Activated naive CD8-positive, alpha-beta T cell (primary cell): ENCODE results near the gene SEPTIN8.

Experiments used
- H3K27ac Mint-ChIP-seq: one replicate; pipeline ENCODE4 v1.8.0; 2021; ENCODE audit warnings: mixed read lengths
- H3K27me3 Mint-ChIP-seq: one replicate; pipeline ENCODE4 v1.8.0; 2021; ENCODE audit warnings: mixed read lengths
- H3K36me3 Mint-ChIP-seq: one replicate; pipeline ENCODE4 v1.8.0; 2021; ENCODE audit warnings: mixed read lengths
- H3K4me1 Mint-ChIP-seq: one replicate; pipeline ENCODE4 v1.8.0; 2021; ENCODE audit warnings: low read depth, mixed read lengths
- H3K4me3 Mint-ChIP-seq: one replicate; pipeline ENCODE4 v1.8.0; 2021; ENCODE audit warnings: mild to moderate bottlenecking, mixed read lengths
- H3K9me3 Mint-ChIP-seq: one replicate; pipeline ENCODE4 v1.8.0; 2021; ENCODE audit warnings: low read depth, mixed read lengths

The SEPTIN8 gene

DNA sequence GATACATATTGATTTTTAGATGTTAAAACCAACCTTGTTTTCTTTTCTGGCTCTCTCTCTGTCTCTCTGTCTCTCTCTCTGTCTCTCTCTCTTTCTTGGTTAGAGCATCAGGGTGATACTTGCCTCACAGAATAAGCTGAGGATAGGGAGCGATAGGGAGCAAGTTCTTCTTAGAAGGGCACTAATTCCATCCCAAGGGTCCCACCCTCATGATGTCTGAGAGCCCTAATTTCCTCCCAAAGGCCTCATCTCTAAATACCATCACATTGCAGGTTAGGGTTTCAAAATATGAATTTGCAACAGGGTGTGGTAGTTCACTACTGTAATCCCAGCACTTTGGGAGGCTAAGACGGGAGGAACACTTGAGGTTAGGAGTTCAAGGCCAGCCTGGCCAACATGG lies 34.9 kb downstream of the SEPTIN8 start:
- Mint-ChIP-seq H3K27ac (no peak overlapping the region), H3K4me3 (no peak overlapping the region), H3K9me3 (no peaks in the 10 kb centered on the region), H3K4me1 (peaks cover 16% of the 10 kb centered on the region), H3K27me3 (no peaks in the 10 kb centered on the region), H3K36me3 (no peaks in the 10 kb centered on the region)

DNA sequence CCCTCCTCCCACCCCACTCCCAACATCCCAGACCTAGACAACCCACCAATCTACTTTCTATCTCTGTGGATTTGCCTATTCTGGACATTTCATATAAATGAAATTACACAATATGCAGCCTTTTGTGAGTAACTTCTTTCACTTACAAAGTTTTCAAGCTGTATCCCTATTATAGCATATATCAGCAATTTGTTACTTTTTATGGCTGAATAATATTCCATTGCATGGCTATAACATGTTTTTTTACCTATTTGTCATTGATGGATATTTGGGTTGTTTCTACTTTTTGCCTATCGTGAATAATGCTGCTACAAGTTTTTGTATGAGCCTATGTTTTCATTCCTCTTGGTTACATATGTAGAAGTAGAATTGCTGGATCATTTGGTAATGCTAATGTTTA lies 37.8 kb downstream of the SEPTIN8 start:
- no peaks in the 10 kb centered on the region for H3K27me3 Mint-ChIP-seq
- H3K4me1 Mint-ChIP-seq: peaks cover 31% of the 10 kb centered on the region
- no peaks in the 10 kb centered on the region for H3K9me3 Mint-ChIP-seq

DNA sequence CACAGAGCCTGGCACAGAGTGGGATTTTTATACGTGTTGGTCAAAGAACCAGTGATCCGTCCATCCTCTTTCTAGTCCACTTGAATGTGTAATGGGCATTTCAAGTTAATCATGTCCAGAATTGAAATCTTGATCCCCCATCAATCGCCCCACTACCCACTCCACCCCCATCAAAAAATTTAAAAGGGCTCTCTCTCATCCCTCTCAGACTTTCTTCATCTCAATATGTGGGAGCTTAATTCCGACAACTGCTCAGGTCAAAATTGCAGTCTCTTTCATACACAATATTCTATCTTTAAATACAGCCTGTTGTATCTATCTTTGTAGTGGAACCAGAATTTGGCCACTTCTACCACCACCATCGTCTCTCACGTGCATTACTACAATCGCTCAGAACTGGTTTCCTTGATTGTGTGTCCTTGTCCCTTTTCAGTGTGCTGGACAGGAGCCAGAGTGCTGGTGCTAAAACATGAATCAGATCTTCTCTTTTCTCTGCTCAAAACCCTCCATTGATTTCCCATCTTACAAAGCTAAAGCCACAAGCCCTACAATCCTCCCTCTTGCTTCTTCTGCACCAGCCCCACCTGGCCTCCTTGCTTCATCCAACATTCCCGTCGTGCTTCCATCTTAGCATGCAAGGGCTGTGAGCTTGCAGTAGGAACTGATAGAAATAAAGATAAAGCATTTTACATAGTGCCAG lies 38.9 kb downstream of the SEPTIN8 start:
- no peaks in the 10 kb centered on the region for H3K27me3 Mint-ChIP-seq
- H3K36me3 Mint-ChIP-seq: peaks cover 3% of the 10 kb centered on the region
- H3K4me1 Mint-ChIP-seq: peaks cover 37% of the 10 kb centered on the region
- peak overlapping the region; percentile 91 for H3K4me3 Mint-ChIP-seq
- H3K9me3 Mint-ChIP-seq: no peaks in the 10 kb centered on the region
- peak overlapping the region; percentile 79 for H3K27ac Mint-ChIP-seq

More for the DNA sequence above, 37.8 kb downstream of the SEPTIN8 start:
- no peaks in the 10 kb centered on the region for H3K36me3 Mint-ChIP-seq
- no peak overlapping the region for H3K27ac Mint-ChIP-seq
- H3K4me3 Mint-ChIP-seq: no peak overlapping the region

DNA sequence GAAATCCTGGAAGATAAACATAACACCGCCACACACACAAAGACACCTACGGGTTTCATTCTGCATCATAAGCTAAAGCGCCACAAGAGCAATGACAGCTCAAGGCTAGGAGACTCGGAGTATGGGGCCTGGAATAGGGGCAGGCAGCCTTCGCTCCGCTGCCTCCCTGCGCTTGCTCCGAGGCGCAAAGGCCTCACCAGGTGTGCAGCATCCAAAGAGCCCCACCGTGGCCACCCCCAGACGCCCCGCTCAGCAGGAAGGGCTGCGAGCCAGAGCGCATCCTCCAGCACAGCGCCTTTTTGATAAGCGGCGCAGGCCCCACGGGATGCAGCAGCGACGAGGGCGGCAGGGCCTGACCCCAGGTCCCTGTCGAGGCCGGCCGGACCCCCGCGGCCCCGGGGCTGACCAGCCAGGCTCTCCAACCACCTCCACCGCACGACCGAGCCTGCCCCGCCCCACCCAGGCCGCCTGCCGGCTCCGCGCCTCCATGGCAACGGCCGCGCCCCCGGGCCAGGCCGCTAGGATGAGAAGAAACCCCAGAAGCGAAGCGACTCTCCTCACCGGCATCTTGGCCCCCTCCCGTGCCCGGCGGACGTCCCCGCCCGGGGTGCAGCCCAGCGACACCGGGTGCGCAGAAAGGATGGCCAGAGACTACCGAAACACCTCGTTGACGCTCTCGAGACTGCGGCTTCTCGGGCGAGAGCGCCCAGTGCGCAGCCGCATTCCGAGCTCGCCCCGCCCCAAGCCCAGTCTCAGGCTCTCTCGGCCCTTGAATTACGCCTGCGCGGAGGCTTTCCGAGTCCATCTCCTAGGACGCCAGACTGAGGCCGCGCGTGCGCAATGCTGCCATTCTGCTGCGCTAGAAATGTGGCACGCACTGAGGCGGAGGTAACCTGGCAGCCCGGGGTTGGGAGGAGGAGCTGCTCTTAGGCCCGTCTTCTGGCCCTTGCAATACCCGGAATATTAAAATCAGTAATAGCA lies 39.9 kb downstream of the SEPTIN8 start, which contains the start of gene KIF3A:
Gene KIF3A (minus strand): TSS at position 694 of the 981 bp plus-strand sequence. CDS start 127 bp downstream, at position 567.
- Mint-ChIP-seq H3K36me3 (peaks cover 3% of the 10 kb centered on the region), H3K27me3 (no peaks in the 10 kb centered on the region), H3K4me3 (peak within 1 kb of the TSS; percentile 91), H3K27ac (peak within 1 kb of the TSS; percentile 79), H3K9me3 (no peaks in the 10 kb centered on the region), H3K4me1 (peaks cover 37% of the 10 kb centered on the region)

DNA sequence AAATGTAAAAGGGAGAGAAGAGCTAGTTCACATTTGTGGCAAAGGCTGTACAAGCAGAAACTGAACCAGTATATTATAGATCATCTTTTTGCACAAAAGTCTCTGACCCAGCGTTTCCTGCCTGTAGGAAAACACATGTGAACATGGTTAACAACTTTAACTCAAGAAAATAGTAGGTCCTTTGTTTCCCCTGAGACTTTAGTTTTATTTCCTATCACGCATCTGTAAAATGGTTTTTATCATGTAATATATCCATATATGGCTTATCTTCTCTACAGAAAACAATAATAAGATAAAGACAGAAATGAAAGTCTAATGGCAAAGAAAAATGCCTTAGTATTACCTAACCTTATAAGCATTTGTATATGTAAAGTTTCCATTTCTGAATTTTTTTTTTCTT lies 42.4 kb downstream of the SEPTIN8 start:
- no peak overlapping the region for H3K27ac Mint-ChIP-seq
- no peak overlapping the region for H3K4me3 Mint-ChIP-seq
- H3K36me3 Mint-ChIP-seq: peaks cover 4% of the 10 kb centered on the region
- no peaks in the 10 kb centered on the region for H3K9me3 Mint-ChIP-seq
- H3K27me3 Mint-ChIP-seq: no peaks in the 10 kb centered on the region
- H3K4me1 Mint-ChIP-seq: peaks cover 41% of the 10 kb centered on the region

DNA sequence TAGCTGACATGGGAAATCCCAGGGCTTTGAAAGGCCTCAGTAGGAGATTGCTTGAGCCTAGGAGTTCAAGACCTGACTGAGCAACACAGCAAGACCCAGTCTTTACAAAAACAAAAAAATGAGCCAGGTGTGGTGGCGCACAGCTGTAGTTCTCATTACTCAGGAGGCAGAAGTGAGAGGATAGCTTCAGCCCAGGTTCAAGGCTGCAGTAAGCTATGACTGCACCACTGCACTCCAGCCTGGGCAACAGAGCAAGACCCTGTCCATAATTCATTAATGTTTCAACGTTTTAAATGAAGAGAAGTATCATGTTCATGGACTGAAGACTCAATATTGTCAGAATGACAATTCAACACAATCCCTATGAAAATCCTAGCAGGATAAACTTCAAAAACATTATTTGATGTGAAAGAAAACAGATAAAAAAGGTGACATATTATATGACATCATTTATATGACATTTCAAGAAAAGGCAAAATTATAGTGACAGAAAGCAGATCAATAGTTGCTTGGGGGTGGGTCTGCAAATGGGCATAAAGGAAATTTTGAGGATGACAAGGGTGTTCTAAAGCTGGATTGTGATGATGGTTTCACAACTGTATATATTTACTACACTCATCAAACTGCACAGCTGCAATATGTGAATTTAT lies 43.4 kb downstream of the SEPTIN8 start:
- Mint-ChIP-seq H3K9me3 (no peaks in the 10 kb centered on the region), H3K36me3 (peaks cover 6% of the 10 kb centered on the region), H3K4me3 (no peak overlapping the region), H3K27ac (no peak overlapping the region), H3K27me3 (no peaks in the 10 kb centered on the region), H3K4me1 (peaks cover 41% of the 10 kb centered on the region)

DNA sequence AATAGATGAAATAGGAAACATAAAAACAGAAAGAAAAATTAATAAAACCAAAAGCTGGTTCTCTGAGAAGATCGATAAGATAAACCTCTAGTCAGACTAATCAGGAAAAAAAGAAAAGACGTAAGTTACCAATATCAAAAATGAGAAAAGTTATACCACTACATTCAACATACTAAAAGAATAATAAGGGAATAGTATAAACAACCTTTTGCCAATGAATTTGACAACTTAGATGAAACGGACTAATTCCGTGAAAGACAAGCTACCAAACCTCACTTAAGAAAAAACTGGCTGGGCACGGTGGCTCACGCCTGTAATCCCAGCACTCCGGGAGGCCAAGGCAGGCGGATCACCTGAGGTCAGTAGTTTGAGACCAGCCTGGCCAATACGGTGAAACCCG lies 47.1 kb downstream of the SEPTIN8 start:
- H3K36me3 Mint-ChIP-seq: peaks cover 14% of the 10 kb centered on the region
- H3K4me1 Mint-ChIP-seq: peaks cover 17% of the 10 kb centered on the region
- H3K27me3 Mint-ChIP-seq: no peaks in the 10 kb centered on the region
- no peaks in the 10 kb centered on the region for H3K9me3 Mint-ChIP-seq
- no peak overlapping the region for H3K4me3 Mint-ChIP-seq
- H3K27ac Mint-ChIP-seq: no peak overlapping the region

DNA sequence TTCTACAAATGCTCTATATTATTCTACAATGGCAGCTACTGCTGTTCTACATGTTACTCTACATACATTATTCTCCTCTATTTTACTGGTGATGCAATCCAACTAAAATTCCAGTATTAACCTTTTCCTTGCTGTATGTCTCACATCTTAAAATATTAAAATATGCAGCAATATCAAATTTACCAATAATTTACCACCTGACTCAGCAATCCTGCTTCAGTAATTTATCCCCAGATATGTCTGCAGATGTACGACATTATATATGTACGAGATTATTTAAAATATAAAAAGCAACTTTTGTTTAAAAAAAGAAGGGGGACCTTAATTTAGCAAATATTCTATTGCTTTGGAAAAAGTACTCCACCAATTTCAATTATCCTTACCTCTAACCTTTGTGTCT lies 51.3 kb downstream of the SEPTIN8 start:
- Mint-ChIP-seq H3K9me3 (no peaks in the 10 kb centered on the region), H3K36me3 (peaks cover 25% of the 10 kb centered on the region), H3K27ac (no peak overlapping the region)

DNA sequence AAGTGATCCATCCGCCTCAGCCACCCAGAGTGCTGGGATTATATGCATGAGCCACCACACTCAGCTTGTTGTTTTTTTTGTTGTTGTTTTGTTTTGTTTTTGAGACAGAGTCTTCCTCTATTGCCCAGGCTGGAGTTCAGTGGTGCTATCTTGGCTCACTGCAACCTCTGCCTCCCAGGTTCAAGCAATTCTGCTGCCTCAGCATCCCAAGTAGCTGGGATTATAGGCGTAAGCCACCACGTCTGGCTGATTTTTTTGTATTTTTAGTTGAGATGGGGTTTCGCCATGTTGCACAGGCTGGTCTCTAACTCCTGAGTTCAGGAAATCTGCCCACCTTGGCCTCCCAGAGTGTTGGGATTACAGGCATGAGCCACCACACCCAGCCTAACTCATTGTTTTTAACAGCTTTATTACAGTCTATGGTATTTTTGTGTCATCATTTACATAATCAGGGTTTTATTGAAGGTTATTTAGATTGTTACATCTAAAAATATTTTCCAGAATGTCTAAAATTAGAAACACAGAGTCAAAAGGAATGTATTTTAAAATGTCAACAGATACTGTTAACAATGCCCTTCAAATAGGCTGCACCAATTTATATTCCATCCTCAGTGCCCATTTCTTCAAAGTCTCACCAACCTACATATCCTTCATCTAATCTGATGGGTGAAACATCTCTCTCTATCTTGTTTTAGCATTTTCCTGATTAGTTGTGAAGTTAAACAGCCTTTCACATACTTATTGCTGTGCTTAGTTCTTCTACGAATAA lies 58.3 kb downstream of the SEPTIN8 start:
- no peak overlapping the region for H3K27ac Mint-ChIP-seq
- no peaks in the 10 kb centered on the region for H3K9me3 Mint-ChIP-seq
- H3K36me3 Mint-ChIP-seq: peaks cover 11% of the 10 kb centered on the region

More for the DNA sequence above, 51.3 kb downstream of the SEPTIN8 start:
- Mint-ChIP-seq H3K27me3 (no peaks in the 10 kb centered on the region), H3K4me1 (peaks cover 7% of the 10 kb centered on the region), H3K4me3 (no peak overlapping the region)

DNA sequence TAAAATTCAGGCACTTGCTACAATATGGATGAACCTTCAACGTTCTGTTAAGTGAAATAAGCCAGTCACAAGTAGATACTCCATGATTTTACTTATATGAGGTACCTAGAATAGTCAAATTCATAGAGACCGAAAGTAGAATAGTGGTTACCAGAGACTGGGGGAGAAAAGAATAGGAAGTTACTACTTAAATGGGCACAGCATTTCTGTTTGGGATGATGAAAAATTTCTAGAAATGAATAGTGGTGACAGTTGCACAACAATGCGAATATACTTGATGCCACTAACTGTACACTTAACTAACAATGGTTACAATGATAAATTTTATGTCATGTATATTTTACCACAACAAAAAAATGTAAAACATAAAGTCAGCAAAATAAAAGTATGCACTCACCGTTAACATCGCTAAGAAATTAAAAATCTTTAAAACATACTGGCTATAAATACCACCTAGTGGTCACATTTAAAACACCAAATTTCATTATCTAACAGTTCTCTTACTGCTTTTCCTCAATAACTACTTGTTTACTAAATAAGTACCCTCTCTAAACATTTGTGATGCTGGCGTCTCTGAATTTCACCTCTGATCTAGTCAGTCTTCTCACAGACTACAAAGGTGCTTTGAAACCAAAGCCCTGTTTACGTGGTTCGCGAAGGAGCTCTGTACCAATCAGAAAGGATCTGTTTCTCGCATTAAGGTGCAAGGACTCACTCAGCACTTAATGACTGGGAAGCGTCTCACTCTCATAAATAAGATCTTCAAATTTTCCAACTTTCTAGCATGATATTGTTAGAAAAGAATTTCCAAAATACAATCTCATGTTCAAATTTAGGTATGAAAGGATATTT lies 62.4 kb downstream of the SEPTIN8 start:
- no peaks in the 10 kb centered on the region for H3K9me3 Mint-ChIP-seq
- H3K4me3 Mint-ChIP-seq: no peak overlapping the region
- H3K27me3 Mint-ChIP-seq: no peaks in the 10 kb centered on the region
- H3K4me1 Mint-ChIP-seq: peaks cover 5% of the 10 kb centered on the region
- no peak overlapping the region for H3K27ac Mint-ChIP-seq
- peaks cover 7% of the 10 kb centered on the region for H3K36me3 Mint-ChIP-seq

More for the DNA sequence above, 58.3 kb downstream of the SEPTIN8 start:
- Mint-ChIP-seq H3K27me3 (no peaks in the 10 kb centered on the region), H3K4me1 (peaks cover 5% of the 10 kb centered on the region), H3K4me3 (no peak overlapping the region)

DNA sequence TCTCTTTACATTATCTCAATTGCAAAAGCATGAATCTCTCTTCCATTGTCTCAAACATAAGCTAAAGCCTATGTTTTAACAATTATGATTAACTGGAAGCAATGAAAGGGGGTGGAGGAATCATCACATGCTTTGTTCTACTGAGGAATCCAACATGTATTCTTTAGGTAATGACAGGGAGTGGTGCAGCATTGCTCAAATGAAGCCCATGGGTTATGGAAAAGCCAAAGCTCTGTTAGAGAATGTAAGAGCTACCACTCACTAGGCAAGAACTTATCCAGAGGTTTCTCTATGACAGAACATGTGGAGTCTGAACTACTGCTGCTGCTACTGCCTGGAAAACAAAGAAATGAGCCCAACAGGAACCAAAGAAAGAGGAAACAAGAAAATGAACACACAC lies 68.4 kb downstream of the SEPTIN8 start:
- H3K36me3 Mint-ChIP-seq: peaks cover 19% of the 10 kb centered on the region
- H3K4me1 Mint-ChIP-seq: no peaks in the 10 kb centered on the region
- no peak overlapping the region for H3K4me3 Mint-ChIP-seq
- H3K9me3 Mint-ChIP-seq: no peaks in the 10 kb centered on the region
- no peak overlapping the region for H3K27ac Mint-ChIP-seq
- no peaks in the 10 kb centered on the region for H3K27me3 Mint-ChIP-seq

DNA sequence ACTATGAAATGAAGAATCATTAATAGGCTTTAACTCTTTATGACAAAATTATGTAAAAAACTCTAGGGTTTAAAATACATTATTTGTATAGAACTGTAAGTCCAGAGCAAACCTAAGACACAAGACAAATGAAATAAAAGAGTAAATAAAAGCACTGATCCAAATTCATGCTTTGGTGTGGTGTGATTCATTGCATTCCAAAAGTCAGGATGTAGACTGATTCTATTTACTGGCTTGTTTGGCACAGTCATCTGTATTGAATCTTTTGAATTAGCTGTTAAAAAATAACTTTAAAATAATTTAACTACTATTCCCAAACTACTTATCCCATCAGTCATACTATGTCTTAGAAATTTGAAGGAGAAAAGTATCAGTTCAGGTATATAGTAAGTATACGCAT lies 72.2 kb downstream of the SEPTIN8 start:
- H3K36me3 Mint-ChIP-seq: peaks cover 21% of the 10 kb centered on the region
- no peaks in the 10 kb centered on the region for H3K27me3 Mint-ChIP-seq
- H3K4me1 Mint-ChIP-seq: no peaks in the 10 kb centered on the region
- no peaks in the 10 kb centered on the region for H3K9me3 Mint-ChIP-seq
- no peak overlapping the region for H3K4me3 Mint-ChIP-seq
- no peak overlapping the region for H3K27ac Mint-ChIP-seq
